ENCODE results near the gene MTX1.

- TF ChIP-seq ZFP36 (IDR thresholded peaks at IDR 0.05; ENCODE audit: borderline replicate concordance, partially characterized antibody) (no peak), CTCF (IDR thresholded peaks at IDR 0.05) (no peak), CBX2 (IDR thresholded peaks at IDR 0.05; ENCODE audit: borderline replicate concordance, low read depth) (no peak), CHD4 (IDR thresholded peaks at IDR 0.05; ENCODE audit: borderline replicate concordance) (no peak), POLR2A (IDR thresholded peaks at IDR 0.05; ENCODE audit: low read length) (no peak), JUN (IDR thresholded peaks at IDR 0.05) (no peak), HDAC2 (IDR thresholded peaks at IDR 0.05) (no peak), MAX (IDR thresholded peaks at IDR 0.05) (no peak), E2F6 (IDR thresholded peaks at IDR 0.05; ENCODE audit: borderline replicate concordance, low read depth) (no peak), RAD21 (conservative IDR thresholded peaks at IDR 0.05 in 1 of 2, IDR thresholded peaks at IDR 0.05 in 1 of 2) (no peak), NFE2L2 (conservative IDR thresholded peaks at IDR 0.05; ENCODE audit: low read length) (no peak)
Measured at GRCh38 chr1:155254228-155254713, 45.8 kb downstream of the MTX1 start.
